ENCODE results near the gene DPPA5. TPM values are rescaled to one million over a fixed set of nuclear protein-coding genes. Genes with fewer than 3 reads are reported as not detected.
A peak's percentile ranks its signal among the peaks of the same experiment; 100 is the strongest.

The DPPA5 gene
- total and polyA plus RNA-seq, 9 of the 15 experiments (the other 6 are each of a cell fraction or from before 2014, with no cell fraction given): not detected

GRCh38 chr6:73363537-73363875, 9.4 kb upstream of the DPPA5 start:
- H3K9me3 ChIP-seq (replicated peaks; ENCODE audit: control insufficient read depth, insufficient read depth, low read depth, low read length): no peaks in the 10 kb centered on the region
- no peaks in the 10 kb centered on the region for H3K36me3 ChIP-seq (ENCODE audit: control insufficient read depth, insufficient read depth, low read length)
- in situ Hi-C loops (cut with MboI): no loop called here
- TF ChIP-seq CHD1 (IDR thresholded peaks at IDR 0.05; ENCODE audit: low read length) (no peak), ZNF766 (CRISPR knock-in tag; conservative IDR thresholded peaks at IDR 0.05) (no peak), GATAD2A (IDR thresholded peaks at IDR 0.05) (no peak), PREB (CRISPR knock-in tag; IDR thresholded peaks at IDR 0.05) (no peak), CREB5 (CRISPR knock-in tag; IDR thresholded peaks at IDR 0.05) (no peak), STAT6 (CRISPR knock-in tag; IDR thresholded peaks at IDR 0.05) (no peak)
- no peak overlapping the region for H3K9ac ChIP-seq (ENCODE audit: insufficient read depth in 1 of 2, low read depth in 2 of 2, low read length in 2 of 2)
- H3K4me2 ChIP-seq (ENCODE audit: insufficient read depth, low read length): no peak overlapping the region
- H3K27ac ChIP-seq (ENCODE audit: extremely low read depth, low read depth, low read length): no peak overlapping the region
- H3K4me1 ChIP-seq (replicated peaks in 1 of 2; ENCODE audit: control insufficient read depth in 2 of 2, insufficient read depth in 2 of 2, low read length in 2 of 2): peaks cover 4 to 17% of the 10 kb centered on the region in 2 experiments; a peak in 3 of 5 replicates
- H4K20me1 ChIP-seq (replicated peaks; ENCODE audit: control insufficient read depth, insufficient read depth, low read length): no peaks in the 10 kb centered on the region
- 0 out of 2 replicates have a peak overlapping the region, but pooled peaks have one; percentile 9 for H2AFZ ChIP-seq (ENCODE audit: low read depth, low read length)
- intact Hi-C loops (cut with micrococcal nuclease): no loop called here
- ChIA-PET CTCF (ENCODE audit: low intra/inter-chr PET ratio) (no interaction called here), POLR2A (interaction anchor here (0.6 kb wide), 1 partner anchor 12 kb away, joined by 3 read pairs; no protein-coding TSS in a partner anchor)
- H3K9me1 ChIP-seq (ENCODE audit: control insufficient read depth, insufficient read depth, low read length): no peaks in the 10 kb centered on the region
- WGBS (ENCODE audit: insufficient coverage, low coverage, missing lambda C conversion rate): 50% methylated on average over 22 of the region's 23 CpGs
- no peak for DNase-seq (ENCODE audit: extremely low read depth in 1 of 4, low spot score in 3 of 4)
- BruUV-seq (replicated peaks): no TSS peak
- no peak for ATAC-seq
- no peak for FAIRE-seq
- H3K79me2 ChIP-seq (ENCODE audit: control insufficient read depth, insufficient read depth, low read length): no peaks in the 10 kb centered on the region
- no peak overlapping the region for H3K4me3 ChIP-seq
- H3K27me3 ChIP-seq (ENCODE audit: control insufficient read depth in 2 of 2, insufficient read depth in 2 of 2, low read length in 2 of 2): peaks cover 0 to 19% of the 10 kb centered on the region in 2 experiments; a peak in 3 of 5 replicates

Data from K562 (cell line).